GM19438 (cell line): Measurements from ENCODE around the gene RCVRN.

Experiments used
- ATAC-seq: cut with Tn5 transposase; IDR thresholded peaks from one replicate; pipeline ENCODE4 v1.9.1; 2021; ENCODE audit warnings: low read depth; ENCODE audit not compliant: unreplicated experiment

The RCVRN gene

DNA sequence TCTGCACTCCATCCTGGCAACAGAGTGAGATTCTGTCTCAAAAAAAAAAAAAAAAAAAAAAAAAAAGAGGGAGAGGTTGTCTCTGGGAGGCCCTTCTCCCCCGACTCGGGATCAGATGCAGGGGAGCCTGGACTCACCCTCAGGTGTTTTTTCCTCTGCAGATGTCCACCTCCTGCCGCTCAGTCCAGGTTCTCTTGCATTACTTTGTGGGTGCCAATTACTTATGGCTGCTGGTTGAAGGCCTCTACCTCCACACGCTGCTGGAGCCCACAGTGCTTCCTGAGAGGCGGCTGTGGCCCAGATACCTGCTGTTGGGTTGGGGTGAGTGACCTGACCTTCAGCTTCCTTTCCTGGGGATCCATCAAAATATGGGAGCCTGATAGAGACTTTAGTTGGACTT lies 45.3 kb downstream of the RCVRN start:
- no peak for ATAC-seq

GRCh38 chr17:9855036-9855435 lies 50.0 kb downstream of the RCVRN start:
- no peak for ATAC-seq

- no peak for ATAC-seq
Observed at GRCh38 chr17:9854255-9854654, 50.8 kb downstream of the RCVRN start.

GRCh38 chr17:9850151-9850550 lies 54.9 kb downstream of the RCVRN start:
- ATAC-seq, result no peak
